GM19025 (cell line): Measurements from ENCODE around the gene ANKRD49.
A peak's percentile ranks its signal among the peaks of the same experiment; 100 is the strongest.

ENCODE experiments used
- ATAC-seq: cut with Tn5 transposase; IDR thresholded peaks from one replicate; pipeline ENCODE4 v1.9.1; 2021; ENCODE audit warnings: mild to moderate bottlenecking, low read depth, moderate library complexity; ENCODE audit not compliant: unreplicated experiment

ANKRD49 gene

GRCh38 chr11:94539420-94539819 is 45.6 kb downstream of the ANKRD49 start:
- no peak for ATAC-seq

- ATAC-seq: peak; percentile 87
Observed at GRCh38 chr11:94543695-94544645, 50.2 kb downstream of the ANKRD49 start, which contains the start of gene FUT4. TSS of gene FUT4 (plus strand) at chr11:94543921. CDS start at chr11:94544134, 213 bp downstream.

- ATAC-seq: no peak
Observed at GRCh38 chr11:94544646-94545263, 51.0 kb downstream of the ANKRD49 start.

GRCh38 chr11:94545264-94546161 is 51.7 kb downstream of the ANKRD49 start:
- no peak for ATAC-seq

GRCh38 chr11:94546162-94546470 is 52.3 kb downstream of the ANKRD49 start:
- no peak for ATAC-seq

- no peak for ATAC-seq
Observed at GRCh38 chr11:94546886-94547285, 53.1 kb downstream of the ANKRD49 start.

- no peak for ATAC-seq
Observed at GRCh38 chr11:94549146-94549545, 55.4 kb downstream of the ANKRD49 start.
